ENCODE results near the gene C19orf33. TPM values are rescaled to one million over a fixed set of nuclear protein-coding genes. Genes with fewer than 3 reads are reported as not detected.

C19orf33 gene
- total RNA-seq, 2 experiments from 2014 or later: not detected

DNA sequence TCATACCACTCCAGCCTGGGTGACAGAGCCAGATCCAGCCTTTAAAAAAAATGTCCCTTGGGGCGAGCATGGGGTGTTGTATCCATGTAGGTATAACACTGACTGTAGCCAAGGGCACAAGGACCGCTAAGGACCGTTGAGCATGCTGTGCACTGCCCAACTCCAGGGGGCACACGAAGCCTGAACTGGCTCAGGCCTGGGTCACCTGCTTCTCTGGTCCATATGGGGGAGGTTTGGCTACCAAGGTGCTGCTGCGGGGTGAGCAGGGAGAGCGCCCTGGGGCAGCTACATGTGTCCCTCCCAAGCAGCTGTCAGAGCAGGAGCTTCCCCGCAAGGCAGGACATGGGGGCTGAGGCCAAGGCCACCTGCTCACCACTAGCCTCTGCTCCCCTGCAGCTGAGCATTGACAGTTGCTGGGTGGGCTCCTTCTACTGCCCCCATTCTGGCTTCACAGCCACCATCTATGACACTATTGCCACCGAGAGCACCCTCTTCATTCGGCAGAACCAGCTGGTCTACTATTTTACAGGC is 47.9 kb downstream of the C19orf33 start:
- H3K9me3 ChIP-seq (ENCODE audit: low read length): no peaks in the 10 kb centered on the region
- POLR2A ChIA-PET: no interaction called here

GRCh38 chr19:38352611-38353010 is 48.6 kb downstream of the C19orf33 start:
- Histone ChIP-seq H4K20me1 (ENCODE audit: insufficient read depth, low read length) (no peaks in the 10 kb centered on the region), H3K36me3 (ENCODE audit: insufficient read depth, low read length) (no peaks in the 10 kb centered on the region), H3K9me2 (ENCODE audit: insufficient read depth, low read length) (no peaks in the 10 kb centered on the region), H3K4me2 (ENCODE audit: low read length) (no peak overlapping the region), H2AFZ (ENCODE audit: low read length) (no peak overlapping the region), H3K27ac (ENCODE audit: low read depth, low read length, poor library complexity, severe bottlenecking) (no peak overlapping the region), H3K79me2 (ENCODE audit: insufficient read depth, low read depth, low read length) (no peaks in the 10 kb centered on the region), H3K9me3 (ENCODE audit: low read length) (no peaks in the 10 kb centered on the region), H3K4me1 (ENCODE audit: insufficient read depth, low read length, poor library complexity, severe bottlenecking) (no peaks in the 10 kb centered on the region), H3K4me3 (ENCODE audit: low read depth, low read length, poor library complexity, severe bottlenecking) (no peak overlapping the region)
- POLR2A ChIA-PET: interaction anchor here (0.7 kb wide), 1 partner anchor 691 kb away, joined by 6 read pairs; no protein-coding TSS in a partner anchor
- intact Hi-C loops (cut with micrococcal nuclease; ENCODE audit: unreplicated experiment): no loop called here
- no TSS peak for BruUV-seq (replicated peaks)
- no peak for TF ChIP-seq CTCF (conservative IDR thresholded peaks at IDR 0.05; ENCODE audit: low read length)
- CTCF ChIA-PET (ENCODE audit: unreplicated experiment): no interaction called here
- no peak for DNase-seq (ENCODE audit: low spot score)

More for the DNA sequence above, 47.9 kb downstream of the C19orf33 start:
- Histone ChIP-seq H3K27ac (ENCODE audit: low read depth, low read length, poor library complexity, severe bottlenecking) (no peak overlapping the region), H3K4me2 (ENCODE audit: low read length) (no peak overlapping the region), H2AFZ (ENCODE audit: low read length) (no peak overlapping the region), H3K4me3 (ENCODE audit: low read depth, low read length, poor library complexity, severe bottlenecking) (no peak overlapping the region), H4K20me1 (ENCODE audit: insufficient read depth, low read length) (no peaks in the 10 kb centered on the region), H3K4me1 (ENCODE audit: insufficient read depth, low read length, poor library complexity, severe bottlenecking) (no peaks in the 10 kb centered on the region), H3K79me2 (ENCODE audit: insufficient read depth, low read depth, low read length) (no peaks in the 10 kb centered on the region), H3K36me3 (ENCODE audit: insufficient read depth, low read length) (no peaks in the 10 kb centered on the region), H3K9me2 (ENCODE audit: insufficient read depth, low read length) (no peaks in the 10 kb centered on the region)
- no TSS peak for BruUV-seq (replicated peaks)
- intact Hi-C loops (cut with micrococcal nuclease; ENCODE audit: unreplicated experiment): no loop called here
- DNase-seq (ENCODE audit: low spot score): no peak
- no peak for TF ChIP-seq EZH2phosphoT487 (IDR thresholded peaks at IDR 0.05; ENCODE audit: borderline replicate concordance, low read depth, low read length)
- CTCF ChIA-PET (ENCODE audit: unreplicated experiment): no interaction called here

Small RNAs within 50 kb of the gene (small RNA-seq; reads per million reads assigned to genes)
- not detected for gene RF00019

Other genes with a start within 250 kb of the C19orf33 start
- gene DPF1, start 80.0 kb upstream of the C19orf33 start, total RNA-seq (2014; rRNA removed; shearing (Covaris generic)): 6.5 and 7.6 TPM in 2 replicates
- gene DPF1, start 80.0 kb upstream of the C19orf33 start, total RNA-seq (2022): 11.3 and 11.4 TPM in 2 replicates
- not detected in 2 replicates for gene PPP1R14A, start 47.9 kb upstream of the C19orf33 start, total RNA-seq (2014; rRNA removed; shearing (Covaris generic))
- gene PPP1R14A, start 47.9 kb upstream of the C19orf33 start, total RNA-seq (2022): not detected in 2 replicates
- 36.7 and 59.5 TPM in 2 replicates for gene SPINT2, start 39.7 kb upstream of the C19orf33 start, total RNA-seq (2014; rRNA removed; shearing (Covaris generic))
- 77.2 and 82.2 TPM in 2 replicates for gene SPINT2, start 39.7 kb upstream of the C19orf33 start, total RNA-seq (2022)
- gene YIF1B, start 11.7 kb downstream of the C19orf33 start, total RNA-seq (2014; rRNA removed; shearing (Covaris generic)): 44.3 and 68.3 TPM in 2 replicates
- gene YIF1B, start 11.7 kb downstream of the C19orf33 start, total RNA-seq (2022): 59.3 and 64.3 TPM in 2 replicates
- 1.7 and 1.8 TPM in 2 replicates for gene KCNK6, start 15.6 kb downstream of the C19orf33 start, total RNA-seq (2014; rRNA removed; shearing (Covaris generic))
- 5.4 and 6.9 TPM in 2 replicates for gene KCNK6, start 15.6 kb downstream of the C19orf33 start, total RNA-seq (2022)
- gene CATSPERG, start 31.6 kb downstream of the C19orf33 start, total RNA-seq (2014; rRNA removed; shearing (Covaris generic)): 1.9 and 4.3 TPM in 2 replicates
- 8.3 and 9.4 TPM in 2 replicates for gene CATSPERG, start 31.6 kb downstream of the C19orf33 start, total RNA-seq (2022)
- gene PSMD8, start 70.3 kb downstream of the C19orf33 start, total RNA-seq (2014; rRNA removed; shearing (Covaris generic)): 224 and 238 TPM in 2 replicates
- gene PSMD8, start 70.3 kb downstream of the C19orf33 start, total RNA-seq (2022): 158 and 169 TPM in 2 replicates
- not detected in 2 replicates for gene GGN, start 83.8 kb downstream of the C19orf33 start, total RNA-seq (2014; rRNA removed; shearing (Covaris generic))
- 0.74 TPM in 1 of 2 replicates, not detected in the other for gene GGN, start 83.8 kb downstream of the C19orf33 start, total RNA-seq (2022)
- 0.09 and 1.0 TPM in 2 replicates for gene SPRED3, start 84.4 kb downstream of the C19orf33 start, total RNA-seq (2014; rRNA removed; shearing (Covaris generic))
- gene SPRED3, start 84.4 kb downstream of the C19orf33 start, total RNA-seq (2022): 2.1 and 3.0 TPM in 2 replicates
- gene FAM98C, start 98.8 kb downstream of the C19orf33 start, total RNA-seq (2014; rRNA removed; shearing (Covaris generic)): 21.9 and 32.8 TPM in 2 replicates
- gene FAM98C, start 98.8 kb downstream of the C19orf33 start, total RNA-seq (2022): 30.4 and 31.1 TPM in 2 replicates
- not detected in 2 replicates for gene RASGRP4, start 122.0 kb downstream of the C19orf33 start, total RNA-seq (2014; rRNA removed; shearing (Covaris generic))
- gene RASGRP4, start 122.0 kb downstream of the C19orf33 start, total RNA-seq (2022): not detected in 2 replicates
- 0.15 and 0.54 TPM in 2 replicates for gene RYR1, start 129.4 kb downstream of the C19orf33 start, total RNA-seq (2014; rRNA removed; shearing (Covaris generic))
- 0.61 and 1.4 TPM in 2 replicates for gene RYR1, start 129.4 kb downstream of the C19orf33 start, total RNA-seq (2022)